Subcutaneous adipose tissue (tissue), 4 donors: ENCODE results near the gene MOB3B. TPM values are rescaled to one million over a fixed set of nuclear protein-coding genes. Genes with fewer than 3 reads are reported as not detected.

ENCODE experiments used
- CTCF ChIP-seq: fragments of 450-650 bp; IDR thresholded peaks from one replicate; pipeline ENCODE4 v1.5.1; 2016; ENCODE audit warnings: low read depth, mild to moderate bottlenecking, control low read depth, antibody characterized with exemption, moderate library complexity
- total RNA-seq, 4 donors: library from RNA; depleted of rRNA; stranded (reverse); fragments of >200 nt; gene quantifications; one replicate each; pipeline ENCODE4 v1.1.0, GENCODE V29; 2016

MOB3B gene
- total RNA-seq, 4 donors from 2014 or later = 11.9 to 13.4 (median 12.6) TPM

GRCh38 chr9:27356446-27356845 lies 173.2 kb downstream of the MOB3B start:
- TF ChIP-seq CTCF = no peak

GRCh38 chr9:27355166-27355565 lies 174.4 kb downstream of the MOB3B start:
- TF ChIP-seq CTCF = no peak

GRCh38 chr9:27353474-27354229 lies 176.0 kb downstream of the MOB3B start:
- no peak for TF ChIP-seq CTCF

GRCh38 chr9:27353166-27353473 lies 176.5 kb downstream of the MOB3B start:
- TF ChIP-seq CTCF = no peak

- TF ChIP-seq CTCF = no peak
Measured at GRCh38 chr9:27352457-27353165, 177.0 kb downstream of the MOB3B start.

- TF ChIP-seq CTCF = no peak
Measured at GRCh38 chr9:27351438-27351837, 178.2 kb downstream of the MOB3B start.

GRCh38 chr9:27350382-27350976 lies 179.1 kb downstream of the MOB3B start:
- no peak for TF ChIP-seq CTCF
